GM18499 (cell line): Measurements from ENCODE around the gene PLA2G2F.

Source experiments
- ATAC-seq: cut with Tn5 transposase; IDR thresholded peaks from one replicate; pipeline ENCODE4 v1.9.1; 2021; ENCODE audit warnings: moderate number of reproducible peaks; ENCODE audit not compliant: insufficient read depth, unreplicated experiment

PLA2G2F gene, protein sequence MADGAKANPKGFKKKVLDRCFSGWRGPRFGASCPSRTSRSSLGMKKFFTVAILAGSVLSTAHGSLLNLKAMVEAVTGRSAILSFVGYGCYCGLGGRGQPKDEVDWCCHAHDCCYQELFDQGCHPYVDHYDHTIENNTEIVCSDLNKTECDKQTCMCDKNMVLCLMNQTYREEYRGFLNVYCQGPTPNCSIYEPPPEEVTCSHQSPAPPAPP

DNA sequence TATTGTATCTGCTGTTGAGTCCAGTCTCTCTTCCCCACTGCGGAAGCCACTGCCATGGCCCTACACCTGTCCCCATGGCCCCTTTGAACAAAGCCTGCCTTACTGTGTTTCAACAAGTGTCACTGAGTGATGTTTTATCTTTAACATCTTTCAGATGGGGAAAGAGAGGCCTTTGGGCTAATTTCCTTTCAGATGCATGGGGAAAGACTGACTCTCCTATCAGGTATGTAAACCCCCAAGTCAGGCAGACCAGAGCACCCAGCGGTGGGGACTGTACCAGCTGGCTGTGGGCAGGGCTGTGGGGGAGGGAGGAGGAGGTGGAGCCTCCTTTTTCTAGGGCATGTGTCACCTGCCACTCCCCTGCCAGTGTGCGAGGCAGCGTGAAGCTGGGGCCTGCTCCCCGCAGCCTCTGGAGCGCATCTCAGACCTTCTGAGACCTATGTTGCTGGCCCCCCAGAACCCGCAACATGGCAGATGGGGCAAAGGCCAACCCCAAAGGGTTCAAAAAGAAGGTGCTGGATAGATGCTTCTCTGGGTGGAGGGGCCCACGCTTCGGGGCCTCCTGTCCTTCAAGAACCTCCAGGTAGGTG is at the start of gene PLA2G2F:
Gene PLA2G2F (plus strand): TSS at position 363 of the 590 bp plus-strand sequence. CDS start 105 bp downstream, at position 468.
- ATAC-seq = no peak

DNA sequence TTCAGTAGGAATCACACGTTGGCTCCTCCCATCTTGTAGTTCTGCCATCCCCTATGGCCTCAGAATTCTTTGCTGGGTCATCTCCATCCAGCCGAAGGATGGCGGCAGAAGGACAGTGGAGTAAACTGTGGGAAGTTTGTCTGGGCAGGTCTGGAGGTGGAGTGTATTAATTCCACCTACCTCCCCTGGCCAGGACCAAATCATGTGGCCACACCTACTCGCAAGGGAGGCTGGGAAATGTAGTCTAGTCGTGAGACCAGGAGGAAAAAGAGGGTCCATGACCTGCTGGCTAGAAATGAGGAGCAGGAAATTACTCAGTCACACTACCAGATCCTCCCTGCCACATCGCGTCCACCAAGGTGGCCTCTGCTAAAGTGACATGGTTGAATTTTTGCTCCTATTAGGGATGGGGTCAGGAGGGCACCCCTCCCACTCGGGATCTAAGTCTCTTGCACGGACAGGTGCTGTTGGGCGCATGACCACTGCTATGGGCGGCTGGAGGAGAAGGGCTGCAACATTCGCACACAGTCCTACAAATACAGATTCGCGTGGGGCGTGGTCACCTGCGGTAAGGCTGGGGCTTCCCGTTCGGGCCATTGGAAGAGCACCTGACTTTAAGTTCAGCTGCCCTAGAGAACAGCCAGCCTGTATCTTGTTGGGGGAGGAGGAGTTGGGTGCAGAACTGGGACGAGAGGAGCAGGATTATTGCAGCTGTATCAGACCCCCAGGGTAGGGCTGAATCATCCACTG is 49.6 kb upstream of the PLA2G2F start:
- ATAC-seq = no peak

DNA sequence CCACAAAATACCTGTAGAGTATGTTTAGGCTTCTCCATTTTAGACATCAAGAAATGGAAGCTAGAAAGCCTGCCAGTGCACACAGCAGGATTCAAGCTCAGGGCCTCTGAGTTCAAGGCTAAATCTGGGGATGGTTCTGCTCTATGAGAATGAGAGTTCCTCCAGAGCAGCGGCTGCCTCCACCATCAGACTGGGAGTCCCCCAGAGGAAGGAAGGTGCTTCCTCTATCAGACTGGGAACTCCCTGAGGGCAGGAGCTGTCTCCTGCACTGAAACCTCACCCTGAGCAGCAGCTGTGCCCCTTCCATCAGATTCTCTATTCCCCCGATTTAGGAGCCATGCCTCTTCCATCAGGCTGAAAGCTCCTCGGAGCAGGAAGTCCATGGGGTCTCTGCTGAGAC is 49.0 kb upstream of the PLA2G2F start:
- no peak for ATAC-seq

DNA sequence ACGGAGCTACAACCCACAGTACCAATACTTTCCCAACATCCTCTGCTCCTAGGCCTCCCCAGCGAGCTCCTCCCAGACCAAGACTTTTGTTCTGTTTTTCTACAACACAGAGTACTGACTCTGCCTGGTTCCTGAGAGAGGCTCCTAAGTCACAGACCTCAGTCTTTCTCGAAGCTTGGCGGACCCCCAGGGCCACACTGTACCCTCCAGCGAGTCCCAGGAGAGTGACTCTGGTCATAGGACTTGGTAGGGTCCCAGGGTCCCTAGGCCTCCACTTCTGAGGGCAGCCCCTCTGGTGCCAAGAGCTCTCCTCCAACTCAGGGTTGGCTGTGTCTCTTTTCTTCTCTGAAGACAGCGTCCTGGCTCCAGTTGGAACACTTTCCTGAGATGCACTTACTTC is 48.5 kb upstream of the PLA2G2F start:
- no peak for ATAC-seq

DNA sequence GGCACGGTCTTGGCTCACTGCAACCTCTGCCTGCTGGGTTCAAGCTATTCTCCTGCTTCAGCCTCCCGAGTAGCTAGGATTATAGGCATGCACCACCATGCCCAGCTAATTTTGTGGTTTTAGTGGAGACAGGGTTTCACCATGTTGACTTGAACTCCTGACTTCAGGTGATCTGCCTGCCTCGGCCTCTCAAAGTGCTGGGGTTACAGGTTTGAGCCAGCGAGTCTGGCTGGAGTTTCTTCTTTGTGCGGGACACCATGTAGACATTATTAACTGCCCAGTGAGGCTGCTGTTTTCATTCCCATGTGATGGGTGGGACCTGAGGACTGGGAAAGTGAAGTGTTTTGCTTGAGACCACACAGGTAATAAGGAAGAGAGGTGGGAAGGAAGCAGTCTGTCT is 45.8 kb upstream of the PLA2G2F start:
- no peak for ATAC-seq

DNA sequence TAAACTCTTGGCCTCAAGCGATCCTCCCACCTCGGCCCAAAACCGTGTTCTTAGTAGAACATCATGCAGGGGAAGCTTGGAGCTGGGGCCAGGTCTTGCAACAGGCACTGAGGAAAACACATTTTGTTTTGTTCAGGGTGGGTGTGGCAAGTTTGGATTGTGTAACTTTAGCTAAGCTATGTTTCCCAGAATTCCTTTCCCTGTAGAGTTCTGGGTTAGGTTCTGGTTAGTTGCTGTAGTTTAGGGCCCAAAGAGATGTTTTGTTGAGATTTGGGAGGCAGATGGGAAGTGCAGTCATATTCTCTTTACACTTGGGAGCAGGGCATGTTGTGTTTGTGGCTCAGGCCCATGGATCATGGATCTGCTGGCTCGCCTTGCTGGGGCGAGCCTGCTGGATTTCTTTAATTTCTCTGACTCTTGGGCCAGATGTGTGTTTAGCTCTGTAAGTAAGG is 45.2 kb upstream of the PLA2G2F start:
- no peak for ATAC-seq

DNA sequence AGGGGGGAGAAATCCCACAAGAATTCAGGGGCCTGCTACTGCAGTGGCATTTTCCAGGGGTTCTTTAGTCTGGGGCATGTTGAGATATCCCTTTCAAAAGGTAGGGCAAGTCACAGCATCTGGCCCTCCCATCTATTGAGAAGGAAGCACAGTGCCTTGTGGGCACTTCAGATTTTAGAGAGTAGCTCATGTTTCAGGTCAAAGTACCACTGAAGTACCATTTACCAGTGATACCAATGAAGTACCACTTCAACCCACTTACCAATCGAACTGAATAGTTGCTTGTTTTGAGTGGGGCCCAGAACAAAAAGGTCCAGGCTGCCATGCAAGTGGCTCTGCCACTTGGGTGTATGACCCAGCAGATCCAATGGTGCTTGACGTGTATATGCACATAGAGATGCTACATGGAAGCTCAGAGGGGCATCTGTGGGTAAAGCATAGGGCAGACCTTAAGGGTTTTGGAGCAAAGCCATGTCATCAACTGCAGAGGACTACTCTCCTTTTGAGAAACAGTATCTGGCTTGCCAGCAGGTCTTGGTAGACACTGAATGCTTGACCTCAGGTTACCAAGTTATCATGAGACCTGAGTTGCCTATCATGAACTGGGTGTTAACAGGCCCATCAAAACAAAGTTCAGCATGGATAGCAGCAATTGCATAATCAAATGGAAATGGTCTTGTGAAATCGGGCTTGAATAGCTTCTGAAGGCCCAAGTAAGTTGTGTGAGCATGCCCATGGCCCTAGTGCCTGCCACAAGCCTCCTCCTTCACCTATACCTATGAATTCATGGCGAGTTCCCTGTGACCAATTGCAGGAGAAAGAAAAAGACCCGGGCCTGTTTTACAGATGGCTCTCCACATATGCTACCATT is 43.3 kb upstream of the PLA2G2F start:
- no peak for ATAC-seq

DNA sequence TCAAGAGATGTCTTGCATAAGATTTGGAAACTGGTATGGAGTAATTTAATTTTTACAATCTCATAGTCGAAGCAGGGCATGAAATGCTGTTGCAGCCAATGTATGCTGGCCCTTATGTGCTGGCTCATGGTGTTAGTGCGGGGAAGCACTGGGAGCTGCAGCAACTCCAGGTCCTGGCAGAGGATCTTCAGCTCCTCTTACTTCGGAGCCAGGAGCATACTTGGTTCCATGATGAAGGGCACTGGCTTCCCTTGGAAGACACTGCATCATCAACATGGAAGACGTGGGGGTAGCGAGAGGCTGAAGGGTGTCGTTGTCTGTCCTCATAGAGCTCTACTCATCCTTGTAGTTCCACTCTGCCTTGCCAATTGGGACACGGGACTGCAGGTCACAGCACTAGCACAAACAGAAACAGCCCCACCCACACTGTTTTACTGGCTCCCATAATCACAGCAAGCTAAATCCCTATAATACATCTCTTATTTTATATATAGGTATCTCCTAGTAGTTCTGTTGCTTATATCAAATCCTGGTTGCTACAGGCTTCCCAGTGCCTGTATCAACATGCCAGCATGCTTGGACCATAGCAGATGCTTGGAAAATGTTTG is 42.2 kb upstream of the PLA2G2F start:
- ATAC-seq = no peak

DNA sequence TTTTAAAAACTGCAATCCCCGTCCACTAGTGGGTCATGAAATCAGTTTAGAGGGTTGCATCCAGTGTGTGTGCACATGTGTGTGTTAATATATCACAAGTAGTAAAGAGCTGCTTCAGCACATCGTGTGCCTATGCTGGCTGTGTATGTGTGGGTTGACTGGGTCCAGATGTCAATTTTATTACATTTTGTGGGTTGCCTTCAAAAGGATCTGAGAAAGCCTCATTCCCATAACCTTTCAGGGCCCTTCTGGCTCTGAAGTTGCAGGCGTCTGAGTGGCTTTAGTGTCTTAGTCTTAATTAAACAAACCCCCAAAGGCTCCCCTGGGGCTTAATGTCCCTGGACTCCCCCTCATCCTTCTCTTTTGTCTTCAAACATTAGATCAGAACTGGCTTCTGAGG is 39.6 kb upstream of the PLA2G2F start:
- ATAC-seq = no peak

DNA sequence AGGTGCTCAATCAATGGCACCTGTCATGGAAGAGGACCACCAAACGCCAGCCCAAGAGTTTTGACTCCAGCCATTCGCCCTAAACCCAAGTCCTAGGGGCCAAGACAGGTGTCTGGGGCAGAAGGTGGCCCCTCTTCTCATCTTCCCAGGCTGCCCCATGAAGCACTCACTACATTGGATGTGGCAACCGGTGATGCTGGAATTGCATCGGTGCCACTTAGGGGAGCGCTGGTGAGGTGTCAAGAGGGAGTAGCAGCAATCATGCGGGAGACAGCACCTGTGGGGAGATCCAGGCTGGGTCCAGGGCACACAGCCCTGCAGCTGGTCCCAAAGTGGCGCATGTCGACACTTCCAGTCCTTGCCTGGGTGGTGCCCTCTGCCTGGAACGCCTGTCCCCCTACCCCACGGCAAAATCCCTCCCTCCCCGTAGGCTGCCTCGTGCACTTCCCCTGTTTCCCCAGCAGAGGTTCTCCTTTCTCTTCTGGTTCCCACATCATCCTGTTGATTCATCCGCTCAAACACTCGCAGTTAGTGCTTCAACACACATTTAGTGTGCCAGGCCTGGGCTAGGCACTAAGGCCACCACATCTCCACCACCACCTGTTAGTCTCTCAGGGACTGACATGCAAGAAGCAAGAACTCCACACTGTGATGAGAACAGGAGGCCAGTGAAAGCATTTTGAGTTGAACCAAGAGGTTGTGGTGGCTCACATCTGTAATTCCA is 38.3 kb upstream of the PLA2G2F start:
- ATAC-seq = no peak

DNA sequence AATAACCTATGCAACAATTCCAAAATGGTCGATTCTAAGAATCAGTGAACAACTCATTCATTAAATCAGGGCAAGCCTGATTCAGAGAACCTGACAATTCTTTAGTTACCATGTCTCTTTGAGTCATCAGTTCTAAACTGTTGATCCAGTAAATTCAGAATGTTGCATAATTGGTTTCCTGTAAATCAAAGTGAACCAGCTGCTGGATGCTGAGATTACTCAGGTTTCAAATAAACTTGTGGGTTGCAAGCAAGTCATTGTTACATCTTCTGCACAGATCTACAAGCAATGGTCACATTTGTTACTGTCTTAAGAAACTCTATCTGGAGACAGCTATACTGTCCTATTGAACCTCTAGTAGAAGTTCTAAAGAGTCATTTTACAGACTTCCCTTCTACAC is 36.2 kb upstream of the PLA2G2F start:
- no peak for ATAC-seq

DNA sequence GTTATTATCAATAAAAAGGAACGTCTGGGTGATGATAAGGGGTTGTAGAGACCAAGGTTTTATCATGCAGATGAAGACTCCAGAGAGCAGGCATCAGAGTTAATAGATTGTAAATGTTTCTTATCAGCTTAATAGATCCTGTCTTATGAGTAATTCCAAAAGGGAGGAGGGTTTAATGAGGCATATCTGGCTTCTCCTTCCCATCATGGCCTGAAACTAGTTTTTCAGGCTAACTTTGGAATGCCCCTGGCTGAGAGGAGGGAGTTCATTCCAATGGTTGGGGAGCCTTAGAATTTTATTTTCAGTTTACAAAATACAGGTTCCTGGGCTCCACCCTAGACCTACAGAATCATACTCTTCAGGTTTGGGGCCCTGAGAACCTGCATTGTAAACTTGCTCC is 33.3 kb upstream of the PLA2G2F start:
- ATAC-seq = no peak

DNA sequence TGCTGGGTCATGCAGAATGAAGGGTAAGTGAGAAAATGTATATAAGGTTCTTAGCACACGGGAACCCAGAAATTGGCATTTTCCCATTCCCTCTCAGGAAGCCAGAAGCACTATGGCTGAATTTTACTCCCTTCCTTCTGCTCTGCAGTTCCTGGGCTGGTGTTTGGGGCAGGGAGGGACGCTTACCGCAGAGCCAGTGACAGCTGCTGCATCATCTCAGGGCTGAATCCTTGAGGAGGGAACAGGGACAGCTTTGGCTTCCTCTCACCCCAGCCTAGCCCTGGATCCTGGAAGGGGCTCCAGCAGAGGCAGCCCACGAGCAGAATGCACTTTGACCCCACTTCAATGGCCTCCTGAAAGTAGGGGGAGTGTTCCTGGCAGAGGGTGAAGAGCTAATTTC is 31.8 kb upstream of the PLA2G2F start:
- ATAC-seq = no peak

DNA sequence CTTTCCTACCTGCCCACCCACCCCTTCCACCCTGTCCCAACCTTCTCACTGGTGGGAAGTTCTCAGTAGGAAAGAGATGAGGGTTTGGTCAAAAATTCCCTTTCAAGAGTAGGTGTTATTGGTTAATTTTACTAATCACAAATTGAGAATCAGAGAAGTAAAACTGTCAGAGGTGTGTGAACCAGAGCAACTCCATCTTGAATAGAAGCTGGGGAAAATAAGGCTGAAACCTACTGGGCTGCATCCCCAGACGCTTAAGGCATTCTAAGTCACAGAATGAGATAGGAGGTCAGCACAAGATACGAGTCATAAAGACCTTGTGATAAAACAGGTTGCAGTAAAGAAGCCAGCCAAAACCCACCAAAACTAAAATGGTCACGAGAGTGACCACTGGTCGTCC is 31.3 kb upstream of the PLA2G2F start:
- ATAC-seq = no peak

DNA sequence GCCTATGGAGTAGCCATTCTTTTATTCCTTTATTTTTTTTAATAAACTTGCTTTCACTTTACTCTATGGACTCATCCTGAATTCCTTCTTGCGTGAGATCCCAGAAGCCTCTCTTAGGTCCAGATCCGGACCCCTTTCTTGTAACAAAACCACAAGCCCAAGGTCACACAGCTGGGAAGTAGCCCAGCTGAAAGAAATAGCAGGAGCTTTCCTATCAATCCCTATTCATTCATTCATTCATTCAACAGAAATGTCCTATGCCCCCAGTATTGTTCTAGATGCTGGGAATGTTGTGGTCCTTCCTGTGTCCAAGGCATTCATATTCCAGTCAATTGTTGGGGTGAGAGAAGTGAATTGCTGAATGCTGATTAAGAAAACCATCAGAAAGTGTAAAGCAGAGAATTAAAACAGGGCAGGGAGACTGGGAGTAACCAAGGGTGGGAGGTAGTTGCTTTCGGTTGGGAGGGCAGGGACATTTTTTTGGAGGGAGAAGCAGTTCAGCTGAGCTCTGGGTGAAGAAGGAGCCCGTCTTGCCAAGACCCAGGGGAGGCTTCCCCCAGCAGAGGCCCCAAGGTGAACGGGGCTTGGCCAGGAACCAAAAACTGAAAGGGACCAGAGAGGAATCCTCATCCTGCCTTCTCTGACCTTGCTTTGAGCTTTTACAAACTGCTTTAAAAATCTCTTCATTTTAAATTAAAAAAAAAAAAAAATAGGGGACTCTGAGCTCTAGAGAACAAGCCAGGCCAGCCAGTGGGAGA is 30.6 kb upstream of the PLA2G2F start:
- ATAC-seq = no peak

DNA sequence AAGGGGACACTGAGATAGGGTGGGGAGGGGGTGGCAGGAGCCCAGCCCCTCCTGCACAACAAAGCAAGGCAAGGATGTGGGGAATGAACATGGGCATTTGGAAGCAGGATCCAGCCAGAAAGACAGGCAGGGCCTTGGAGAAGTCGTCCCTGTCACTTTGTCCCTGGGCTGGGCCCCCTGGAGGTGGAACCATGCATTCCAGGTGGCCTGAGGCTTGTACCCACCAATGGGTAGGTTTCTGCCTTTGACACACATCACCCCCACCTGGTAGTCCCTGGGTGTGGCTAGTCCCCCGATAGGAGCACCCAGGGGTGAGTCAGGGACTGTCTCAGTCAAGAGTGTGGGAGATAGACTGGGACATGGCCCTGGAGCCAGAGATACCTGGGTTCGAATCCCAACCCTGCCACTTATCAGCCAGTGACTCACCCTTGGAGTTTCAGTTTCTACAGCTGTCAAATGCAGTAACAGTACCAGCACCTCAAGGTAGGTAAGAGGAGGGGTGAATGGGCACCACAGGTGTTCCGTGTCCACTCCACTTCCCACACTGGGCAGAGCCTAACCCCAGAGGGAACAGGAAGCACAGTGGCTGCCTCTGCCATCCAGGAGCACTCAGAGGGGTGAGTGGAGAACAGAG is 29.8 kb upstream of the PLA2G2F start:
- ATAC-seq = no peak

DNA sequence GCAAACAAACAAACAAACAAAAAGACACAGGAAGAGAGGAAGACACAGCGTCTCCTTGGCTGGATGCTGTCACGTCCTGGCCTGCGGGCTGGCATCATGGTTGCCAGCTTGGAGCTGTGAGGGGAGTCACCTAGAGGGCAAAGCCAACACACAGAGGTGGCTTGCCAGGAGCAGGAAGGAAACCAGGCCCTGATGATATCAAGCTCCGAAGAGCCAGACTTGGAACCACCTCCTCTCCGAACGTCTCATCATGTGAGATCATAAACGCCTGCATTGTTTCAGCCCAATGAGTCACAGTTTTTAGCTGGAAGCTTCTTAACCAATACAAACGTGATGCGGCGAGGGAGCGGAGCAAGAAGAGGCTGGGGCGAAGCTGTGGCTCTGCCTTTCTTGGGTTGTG is 28.4 kb upstream of the PLA2G2F start:
- no peak for ATAC-seq

DNA sequence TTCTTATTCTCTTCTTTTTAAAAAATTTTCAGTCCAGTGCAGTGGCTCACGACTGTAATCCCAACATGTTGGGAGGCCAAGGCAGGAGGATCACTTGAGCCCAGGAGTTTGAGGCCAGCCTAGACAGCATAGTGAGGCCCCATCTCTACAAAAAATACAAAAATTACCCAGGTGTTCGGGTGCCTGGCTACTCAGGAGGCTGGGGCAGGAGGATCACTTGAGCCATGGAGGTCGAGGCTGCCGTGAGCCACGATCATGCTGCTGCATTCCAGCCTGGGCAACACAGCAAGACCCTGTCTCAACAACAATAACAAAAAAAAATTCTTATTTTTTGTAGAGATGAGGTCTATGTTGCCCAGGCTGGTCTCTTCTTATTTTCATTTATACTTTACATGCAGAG is 27.7 kb upstream of the PLA2G2F start:
- ATAC-seq = no peak
